MM.1S (cell line): ENCODE measurements around the gene ASXL1.

Source experiments
- DNase-seq: peaks from one replicate; pipeline ENCODE4 v3.0.0-alpha.2; 2015
- H2AFZ ChIP-seq: fragments of 300-600 bp; sonication (generic); 2 replicates; pipeline ENCODE4 v1.6.0; 2016; ENCODE audit warnings: antibody characterized with exemption, low read length
- H3F3A ChIP-seq: fragments of 300-600 bp; sonication (generic); 2 replicates; pipeline ENCODE4 v1.6.1; 2016; ENCODE audit warnings: mild to moderate bottlenecking, antibody characterized with exemption, low read length, moderate library complexity, mixed read lengths; ENCODE audit not compliant: insufficient read depth
- H3K27ac ChIP-seq: fragments of 300-600 bp; sonication (generic); 2 replicates; pipeline ENCODE4 v1.5.1; 2016; ENCODE audit warnings: mild to moderate bottlenecking, low read length
- H3K27me3 ChIP-seq: fragments of 300-600 bp; sonication (generic); replicated peaks from 2 replicates; pipeline ENCODE4 v1.6.0; 2016; ENCODE audit warnings: low read length; ENCODE audit not compliant: insufficient read depth
- H3K36me3 ChIP-seq: fragments of 300-600 bp; sonication (generic); replicated peaks from 2 replicates; pipeline ENCODE4 v1.6.1; 2016; ENCODE audit warnings: mild to moderate bottlenecking, low read length, mixed read lengths; ENCODE audit not compliant: insufficient read depth
- H3K4me1 ChIP-seq: fragments of 300-600 bp; sonication (generic); 2 replicates; pipeline ENCODE4 v1.6.1; 2016; ENCODE audit warnings: low read length, mixed read lengths
- H3K4me2 ChIP-seq: fragments of 300-600 bp; sonication (generic); 2 replicates; pipeline ENCODE4 v1.6.0; 2016; ENCODE audit warnings: low read depth, low read length
- H3K4me3 ChIP-seq: fragments of 300-600 bp; sonication (generic); 2 replicates; pipeline ENCODE4 v1.5.1; 2016; ENCODE audit warnings: low read length, mixed read lengths
- H3K79me2 ChIP-seq: fragments of 300-600 bp; sonication (generic); 2 replicates; pipeline ENCODE4 v1.6.1; 2016; ENCODE audit warnings: mixed run types, low read length, mixed read lengths
- H3K9ac ChIP-seq: fragments of 300-600 bp; sonication (generic); 2 replicates; pipeline ENCODE4 v1.6.1; 2016; ENCODE audit warnings: low read length, mixed read lengths
- H3K9me2 ChIP-seq: fragments of 300-600 bp; sonication (generic); replicated peaks from 2 replicates; pipeline ENCODE4 v1.6.1; 2016; ENCODE audit warnings: mild to moderate bottlenecking, low read length, mixed read lengths; ENCODE audit not compliant: insufficient read depth
- H3K9me3 ChIP-seq: fragments of 300-600 bp; sonication (generic); replicated peaks from 2 replicates; pipeline ENCODE4 v1.6.1; 2016; ENCODE audit warnings: mild to moderate bottlenecking, low read length, mixed read lengths; ENCODE audit not compliant: insufficient read depth
- H4K20me1 ChIP-seq: fragments of 300-600 bp; sonication (generic); 2 replicates; pipeline ENCODE4 v1.6.1; 2016; ENCODE audit warnings: mild to moderate bottlenecking, low read length, moderate library complexity, mixed read lengths; ENCODE audit not compliant: insufficient read depth
- EZH2 ChIP-seq: fragments of 300-600 bp; sonication (generic); optimal IDR thresholded peaks from 2 replicates; pipeline ENCODE3; 2017; ENCODE audit warnings: low read depth, mild to moderate bottlenecking, antibody characterized with exemption, low read length, mixed read lengths
- EZH2phosphoT487 ChIP-seq: fragments of 300-600 bp; sonication (generic); IDR thresholded peaks from 2 replicates; pipeline ENCODE4 v1.6.1; 2018; ENCODE audit warnings: antibody characterized with exemption, low read length
- TF ChIP-seq, protein P1 (sequence below): fragments of 300-600 bp; sonication (generic); IDR thresholded peaks from 2 replicates; pipeline ENCODE4 v1.5.1; 2016; ENCODE audit warnings: antibody characterized with exemption, low read length, mixed read lengths

ASXL1 gene

DNA sequence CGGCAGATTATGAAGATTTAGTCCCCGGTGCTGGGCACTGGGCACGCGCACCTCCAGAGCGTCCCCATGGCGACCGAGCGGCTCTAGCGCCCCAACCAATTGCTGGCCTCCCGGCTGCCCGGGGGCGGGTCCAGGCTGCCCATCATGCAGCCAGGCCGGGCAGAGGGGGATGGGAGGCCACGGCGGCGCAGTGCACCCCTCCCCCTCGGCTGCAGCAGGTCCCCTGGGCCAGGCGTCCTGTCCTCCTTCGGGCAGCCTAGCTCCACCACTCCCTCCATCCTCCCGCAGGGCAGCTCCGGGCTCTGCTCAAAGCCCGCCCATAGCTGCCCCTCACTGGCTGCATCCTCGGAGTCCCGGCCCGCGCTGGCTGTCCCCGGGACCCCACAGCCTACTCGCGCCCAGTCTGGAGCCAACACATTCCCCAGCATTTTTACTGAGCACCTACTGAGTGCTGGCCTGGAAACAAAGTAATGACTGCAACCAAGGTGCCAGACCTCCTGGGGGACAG is 99.4 kb downstream of the ASXL1 start:
- peak overlapping the region; percentile 68; the same call in 1 of the 2 replicates for H3K4me2 ChIP-seq
- no peak overlapping the region for H3K9ac ChIP-seq
- no peaks in the 10 kb centered on the region for H3F3A ChIP-seq
- no peaks in the 10 kb centered on the region for H4K20me1 ChIP-seq
- peak overlapping the region; percentile 37; the same call in 1 of the 2 replicates for H3K4me3 ChIP-seq
- H3K27me3 ChIP-seq: no peaks in the 10 kb centered on the region
- H3K9me3 ChIP-seq: no peaks in the 10 kb centered on the region
- no peaks in the 10 kb centered on the region for H3K4me1 ChIP-seq
- no peaks in the 10 kb centered on the region for H3K9me2 ChIP-seq
- H3K79me2 ChIP-seq: no peaks in the 10 kb centered on the region
- H2AFZ ChIP-seq: no peak overlapping the region
- no peaks in the 10 kb centered on the region for H3K36me3 ChIP-seq
- DNase-seq: peak; percentile 29
- H3K27ac ChIP-seq: no peak overlapping the region
- no peak for TF ChIP-seq EZH2
- TF ChIP-seq, protein P1, sequence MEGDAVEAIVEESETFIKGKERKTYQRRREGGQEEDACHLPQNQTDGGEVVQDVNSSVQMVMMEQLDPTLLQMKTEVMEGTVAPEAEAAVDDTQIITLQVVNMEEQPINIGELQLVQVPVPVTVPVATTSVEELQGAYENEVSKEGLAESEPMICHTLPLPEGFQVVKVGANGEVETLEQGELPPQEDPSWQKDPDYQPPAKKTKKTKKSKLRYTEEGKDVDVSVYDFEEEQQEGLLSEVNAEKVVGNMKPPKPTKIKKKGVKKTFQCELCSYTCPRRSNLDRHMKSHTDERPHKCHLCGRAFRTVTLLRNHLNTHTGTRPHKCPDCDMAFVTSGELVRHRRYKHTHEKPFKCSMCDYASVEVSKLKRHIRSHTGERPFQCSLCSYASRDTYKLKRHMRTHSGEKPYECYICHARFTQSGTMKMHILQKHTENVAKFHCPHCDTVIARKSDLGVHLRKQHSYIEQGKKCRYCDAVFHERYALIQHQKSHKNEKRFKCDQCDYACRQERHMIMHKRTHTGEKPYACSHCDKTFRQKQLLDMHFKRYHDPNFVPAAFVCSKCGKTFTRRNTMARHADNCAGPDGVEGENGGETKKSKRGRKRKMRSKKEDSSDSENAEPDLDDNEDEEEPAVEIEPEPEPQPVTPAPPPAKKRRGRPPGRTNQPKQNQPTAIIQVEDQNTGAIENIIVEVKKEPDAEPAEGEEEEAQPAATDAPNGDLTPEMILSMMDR: no peak

DNA sequence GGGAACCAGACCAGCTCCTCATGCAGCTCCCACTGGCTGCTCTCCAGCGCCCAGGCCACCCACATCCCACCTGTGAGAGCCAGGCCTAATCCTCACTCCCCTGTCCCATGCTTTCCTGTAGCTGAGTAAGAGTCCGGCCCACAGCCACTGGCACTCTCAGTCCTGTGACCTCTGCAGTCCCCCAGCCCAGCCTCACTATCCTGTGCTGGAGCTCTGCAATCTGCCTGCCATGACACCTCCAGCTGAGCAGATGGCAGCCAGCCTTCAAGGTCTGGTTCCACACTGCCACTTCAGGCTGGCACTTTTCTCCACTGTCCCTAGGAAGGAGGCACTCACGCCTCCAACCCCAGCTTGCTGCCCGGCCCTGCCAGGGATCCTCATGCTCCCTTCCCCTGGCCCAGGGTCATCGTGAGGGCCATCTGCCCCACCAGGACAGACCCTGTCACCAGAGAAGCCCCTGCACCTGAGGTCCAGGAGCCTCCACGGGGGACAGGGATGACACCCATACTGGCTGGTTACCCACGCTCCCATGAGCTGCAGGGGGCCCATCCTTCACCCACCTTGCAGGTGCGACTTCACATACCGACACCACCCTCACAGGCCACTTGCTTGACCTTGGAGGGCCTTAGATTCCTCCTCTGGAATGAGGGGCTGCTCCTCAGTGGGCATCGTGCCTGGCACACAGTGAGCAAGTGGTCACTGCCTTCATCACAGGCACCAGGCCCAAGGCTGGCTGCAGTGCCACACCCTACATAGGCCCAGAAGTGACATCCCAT is 100.1 kb downstream of the ASXL1 start:
- Histone ChIP-seq H3K4me2 (no peak overlapping the region), H3K79me2 (no peaks in the 10 kb centered on the region), H3F3A (no peaks in the 10 kb centered on the region), H4K20me1 (no peaks in the 10 kb centered on the region), H3K9me3 (no peaks in the 10 kb centered on the region), H3K4me1 (no peaks in the 10 kb centered on the region), H2AFZ (no peak overlapping the region), H3K36me3 (no peaks in the 10 kb centered on the region), H3K27me3 (no peaks in the 10 kb centered on the region), H3K27ac (no peak overlapping the region), H3K9ac (no peak overlapping the region), H3K4me3 (no peak overlapping the region), H3K9me2 (no peaks in the 10 kb centered on the region)
- TF ChIP-seq EZH2 (no peak), EZH2phosphoT487 (no peak)
- TF ChIP-seq, protein P1: no peak
- DNase-seq: no peak

DNA sequence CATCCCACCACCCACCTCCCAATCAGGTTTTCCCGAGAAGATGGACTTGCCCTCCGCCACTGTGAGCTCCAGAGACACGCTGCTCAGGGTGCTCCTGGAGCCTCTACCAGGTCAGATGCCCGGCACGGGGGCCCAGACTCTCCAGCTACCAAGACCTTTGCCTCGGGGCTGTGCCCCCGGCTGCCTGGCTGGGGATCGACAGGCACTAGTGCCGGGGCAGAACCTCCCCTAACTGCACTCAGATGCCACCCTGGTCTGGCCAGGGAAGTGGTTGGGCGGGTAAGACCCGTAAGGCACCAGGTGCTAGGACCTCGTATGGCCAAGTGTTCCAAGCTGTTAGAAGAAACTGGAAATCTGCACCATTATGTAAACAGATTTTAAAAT is 100.7 kb downstream of the ASXL1 start:
- Histone ChIP-seq H4K20me1 (no peaks in the 10 kb centered on the region), H2AFZ (no peak overlapping the region), H3K36me3 (no peaks in the 10 kb centered on the region), H3K79me2 (no peaks in the 10 kb centered on the region), H3K9me2 (no peaks in the 10 kb centered on the region), H3K4me2 (no peak overlapping the region), H3K9me3 (no peaks in the 10 kb centered on the region), H3K9ac (no peak overlapping the region), H3K27ac (no peak overlapping the region), H3K4me3 (no peak overlapping the region), H3K4me1 (no peaks in the 10 kb centered on the region), H3F3A (no peaks in the 10 kb centered on the region), H3K27me3 (no peaks in the 10 kb centered on the region)
- no peak for DNase-seq
- TF ChIP-seq EZH2phosphoT487: no peak
- no peak for TF ChIP-seq EZH2
- TF ChIP-seq, protein P1: no peak
